Suppressor macrophage (primary cell): Measurements from ENCODE around the gene ZNRF4.
"Not testable (repeated sequence)": the region's sequence is repeated elsewhere in the genome, so short reads cannot be mapped to it uniquely, and the experiment has no call there.

Source experiments
- DNase-seq, 4 experiments: peaks; one replicate each; pipeline ENCODE4 v3.0.0-alpha.2; 2020 to 2022
- total RNA-seq, 17 experiments: gene quantifications; one replicate each; lab custom pipeline; 2026; ENCODE audit warnings: mixed read lengths in 6 of 17, inconsistent platforms in 3 of 17; lab: John Stamatoyannopoulos, UW

Gene ZNRF4, protein sequence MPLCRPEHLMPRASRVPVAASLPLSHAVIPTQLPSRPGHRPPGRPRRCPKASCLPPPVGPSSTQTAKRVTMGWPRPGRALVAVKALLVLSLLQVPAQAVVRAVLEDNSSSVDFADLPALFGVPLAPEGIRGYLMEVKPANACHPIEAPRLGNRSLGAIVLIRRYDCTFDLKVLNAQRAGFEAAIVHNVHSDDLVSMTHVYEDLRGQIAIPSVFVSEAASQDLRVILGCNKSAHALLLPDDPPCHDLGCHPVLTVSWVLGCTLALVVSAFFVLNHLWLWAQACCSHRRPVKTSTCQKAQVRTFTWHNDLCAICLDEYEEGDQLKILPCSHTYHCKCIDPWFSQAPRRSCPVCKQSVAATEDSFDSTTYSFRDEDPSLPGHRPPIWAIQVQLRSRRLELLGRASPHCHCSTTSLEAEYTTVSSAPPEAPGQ
- total RNA-seq: 0 to 0.33 (median 0) reads per million in 17 experiments

DNA sequence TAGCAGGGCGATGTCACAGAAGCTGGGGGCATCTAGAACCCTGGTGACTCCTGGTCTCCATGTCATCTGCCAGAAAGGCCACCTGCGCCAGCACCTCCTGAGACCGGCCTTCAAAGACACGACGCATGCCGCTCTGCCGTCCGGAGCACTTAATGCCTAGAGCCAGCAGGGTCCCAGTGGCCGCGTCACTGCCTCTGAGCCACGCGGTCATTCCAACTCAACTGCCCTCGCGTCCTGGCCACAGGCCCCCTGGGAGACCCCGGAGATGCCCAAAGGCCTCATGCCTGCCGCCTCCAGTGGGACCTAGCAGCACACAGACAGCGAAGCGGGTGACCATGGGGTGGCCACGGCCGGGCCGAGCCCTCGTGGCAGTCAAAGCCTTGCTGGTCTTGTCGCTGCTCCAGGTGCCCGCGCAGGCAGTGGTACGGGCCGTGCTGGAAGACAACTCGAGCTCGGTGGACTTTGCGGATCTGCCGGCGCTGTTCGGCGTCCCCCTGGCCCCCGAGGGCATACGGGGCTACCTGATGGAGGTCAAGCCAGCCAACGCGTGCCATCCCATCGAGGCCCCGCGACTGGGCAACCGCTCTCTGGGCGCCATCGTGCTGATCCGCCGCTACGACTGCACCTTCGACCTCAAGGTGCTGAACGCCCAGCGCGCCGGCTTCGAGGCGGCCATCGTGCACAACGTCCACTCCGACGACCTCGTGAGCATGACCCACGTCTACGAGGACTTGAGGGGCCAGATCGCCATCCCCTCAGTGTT is at the start of gene ZNRF4:
Gene ZNRF4, plus strand, starts transcription at position 51 of the 763 bp plus-strand sequence. Its CDS starts 75 bp downstream, at position 126.
- DNase-seq: no peak

DNA sequence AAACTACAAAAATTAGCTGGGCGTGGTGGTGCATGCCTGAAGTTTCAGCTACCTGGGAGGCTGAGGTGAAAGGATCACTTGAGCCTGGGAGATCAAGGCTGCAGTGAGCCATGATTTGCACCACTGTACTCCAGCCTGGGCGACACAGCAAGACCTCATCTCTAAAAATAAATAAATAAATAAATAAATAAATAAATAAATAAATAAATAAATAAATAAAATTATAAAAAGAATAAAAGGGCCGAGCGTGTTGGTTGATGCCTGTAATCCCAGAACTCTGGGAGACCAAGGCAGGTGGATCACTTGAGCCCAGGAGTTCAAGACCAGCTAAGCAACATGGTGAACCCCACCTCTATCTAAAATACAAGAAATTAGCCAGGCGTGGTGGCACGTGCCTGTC is 49.0 kb upstream of the ZNRF4 start:
- not testable (repeated sequence) for DNase-seq

DNA sequence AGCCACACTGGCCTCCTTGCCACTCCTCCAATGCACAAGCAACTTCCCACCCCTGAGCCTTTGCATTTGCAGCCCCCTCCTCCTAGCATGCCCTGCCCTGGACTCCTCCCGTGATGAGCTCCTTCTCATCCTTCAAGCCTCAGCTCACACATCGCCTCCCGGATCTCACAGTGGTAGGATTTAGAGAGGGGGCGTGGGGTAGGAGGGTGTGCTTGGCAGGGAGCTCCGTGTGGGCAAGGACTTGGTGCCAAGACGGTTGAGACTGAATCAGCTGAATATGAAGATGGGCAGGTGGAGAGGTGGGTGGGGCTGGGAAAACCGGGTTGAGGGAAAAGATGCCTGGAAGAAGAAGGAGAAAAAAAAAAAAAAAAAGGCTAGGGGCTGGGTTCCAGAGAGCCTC is 48.4 kb upstream of the ZNRF4 start:
- DNase-seq: no peak

DNA sequence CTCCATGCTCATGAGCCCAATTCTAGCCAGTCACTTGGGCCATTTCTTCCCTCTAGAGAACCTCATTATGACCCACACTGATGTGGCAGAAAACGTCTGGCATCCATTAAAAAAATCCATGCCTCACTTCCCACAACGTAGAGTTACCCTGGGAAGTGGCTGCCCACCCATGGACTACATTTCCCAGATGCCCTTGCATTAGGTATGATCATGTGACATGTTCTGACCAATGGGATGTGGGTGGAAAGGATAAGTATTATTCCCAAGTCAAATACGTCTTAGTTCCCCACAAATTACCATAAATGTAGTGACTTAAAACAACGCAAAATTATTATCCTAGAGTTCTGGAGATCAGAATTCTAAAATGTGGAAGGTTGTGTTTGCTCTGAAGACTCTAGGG is 47.9 kb upstream of the ZNRF4 start:
- DNase-seq: no peak

DNA sequence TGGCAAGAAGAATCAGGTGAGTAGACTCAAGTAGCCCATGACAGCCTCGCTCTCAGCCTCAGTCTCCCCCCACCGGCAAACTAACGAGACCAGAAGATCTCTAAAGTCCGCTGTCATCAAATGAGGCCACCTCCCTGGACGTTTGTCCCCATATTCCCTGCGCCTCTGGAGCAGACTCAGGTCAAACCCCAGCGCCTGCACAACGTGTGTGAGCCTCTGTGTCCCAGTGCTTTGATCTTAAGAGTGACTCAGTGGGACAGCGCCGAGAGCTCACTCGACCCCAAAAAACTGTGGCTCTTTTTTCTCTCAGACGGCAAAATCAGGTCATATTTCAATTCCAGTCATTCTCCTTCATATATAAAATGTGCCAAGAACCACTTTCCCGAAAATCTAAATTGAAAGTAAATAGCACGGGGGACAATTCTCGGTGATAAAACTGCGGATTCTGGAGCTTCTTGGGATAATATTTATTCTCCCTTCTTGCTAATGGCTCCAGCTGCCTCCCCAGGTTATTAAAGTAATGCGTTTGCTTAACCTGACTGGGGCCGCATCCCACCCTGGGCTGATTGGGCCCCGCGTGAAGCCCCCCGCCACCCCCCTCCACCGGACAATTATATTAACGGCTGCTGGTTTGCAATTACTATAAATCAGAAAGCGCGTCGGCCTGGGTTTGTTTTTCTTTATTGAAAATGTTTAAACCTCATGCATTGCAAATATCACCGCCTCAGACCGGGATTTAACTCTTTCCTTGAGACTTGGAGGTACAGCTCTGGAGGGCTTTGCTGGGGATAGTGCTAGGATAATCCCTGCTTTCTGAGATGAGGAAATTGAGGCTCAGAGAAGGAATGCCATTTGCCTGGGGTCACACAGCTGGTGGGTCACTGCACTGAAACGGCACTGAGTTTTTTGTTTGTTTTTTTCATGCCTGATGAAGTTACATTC is 37.5 kb upstream of the ZNRF4 start:
- no peak for DNase-seq

DNA sequence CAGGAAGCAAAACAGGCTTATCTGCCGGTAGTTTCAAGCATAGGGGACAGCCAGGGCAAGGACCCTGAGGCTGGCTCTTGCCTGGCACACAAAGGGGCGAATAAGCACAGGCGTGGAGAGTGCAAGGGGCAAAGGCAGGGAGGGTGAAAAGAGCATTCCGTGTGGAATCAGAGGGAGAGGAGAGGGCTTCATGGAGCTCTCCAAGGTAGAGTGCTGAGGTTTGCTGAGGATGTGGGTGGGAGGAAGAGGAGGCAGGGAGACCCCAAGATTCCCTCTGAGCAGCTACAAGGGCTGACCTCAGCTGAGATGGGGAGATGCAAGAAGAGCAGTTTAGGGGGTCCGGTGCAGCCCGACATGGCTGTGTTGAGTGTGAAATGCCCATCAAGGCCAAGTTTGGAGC is 36.5 kb upstream of the ZNRF4 start:
- DNase-seq: no peak

DNA sequence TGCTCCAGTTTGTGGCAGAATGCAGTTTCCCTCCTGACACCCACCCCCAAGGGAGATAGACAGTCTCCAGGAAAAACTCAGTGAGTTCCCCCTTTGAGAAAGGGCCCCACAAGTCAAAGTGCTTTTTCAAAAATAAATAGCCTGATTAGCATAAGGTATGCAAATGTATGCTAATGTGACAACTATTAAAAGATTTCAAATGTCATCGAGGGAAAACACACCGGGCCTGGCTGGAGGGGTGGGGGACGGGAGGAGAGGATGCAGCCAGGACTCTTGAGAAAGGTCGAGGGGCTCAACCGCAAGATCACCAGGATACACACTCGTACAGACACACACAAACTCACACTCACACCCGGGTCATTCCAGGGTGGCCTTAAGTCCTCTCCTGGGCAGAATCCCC is 34.3 kb upstream of the ZNRF4 start:
- DNase-seq: no peak

DNA sequence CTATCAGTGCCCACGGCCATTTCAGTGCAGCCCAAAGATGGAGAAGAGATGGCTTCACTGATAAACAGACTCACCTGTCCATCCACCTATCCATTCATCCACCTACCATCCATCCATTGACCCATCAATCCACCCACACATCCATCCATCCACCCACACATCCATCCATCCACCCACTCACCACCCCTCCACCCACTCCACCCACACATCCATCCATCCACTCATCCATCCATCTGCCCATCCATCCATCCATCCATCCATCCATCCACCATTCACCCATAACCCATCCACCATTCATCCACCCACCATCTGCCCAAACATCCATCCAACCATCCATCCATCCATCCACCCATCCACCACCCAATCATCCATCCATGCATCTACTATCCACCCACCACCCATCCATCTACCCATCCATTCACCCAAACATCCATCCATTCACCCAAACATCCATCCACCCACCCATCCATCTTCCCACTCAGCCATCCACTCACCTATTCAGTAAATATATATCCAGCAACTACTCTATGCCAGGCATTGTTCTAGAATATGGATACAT is 31.6 kb upstream of the ZNRF4 start:
- DNase-seq: no peak

DNA sequence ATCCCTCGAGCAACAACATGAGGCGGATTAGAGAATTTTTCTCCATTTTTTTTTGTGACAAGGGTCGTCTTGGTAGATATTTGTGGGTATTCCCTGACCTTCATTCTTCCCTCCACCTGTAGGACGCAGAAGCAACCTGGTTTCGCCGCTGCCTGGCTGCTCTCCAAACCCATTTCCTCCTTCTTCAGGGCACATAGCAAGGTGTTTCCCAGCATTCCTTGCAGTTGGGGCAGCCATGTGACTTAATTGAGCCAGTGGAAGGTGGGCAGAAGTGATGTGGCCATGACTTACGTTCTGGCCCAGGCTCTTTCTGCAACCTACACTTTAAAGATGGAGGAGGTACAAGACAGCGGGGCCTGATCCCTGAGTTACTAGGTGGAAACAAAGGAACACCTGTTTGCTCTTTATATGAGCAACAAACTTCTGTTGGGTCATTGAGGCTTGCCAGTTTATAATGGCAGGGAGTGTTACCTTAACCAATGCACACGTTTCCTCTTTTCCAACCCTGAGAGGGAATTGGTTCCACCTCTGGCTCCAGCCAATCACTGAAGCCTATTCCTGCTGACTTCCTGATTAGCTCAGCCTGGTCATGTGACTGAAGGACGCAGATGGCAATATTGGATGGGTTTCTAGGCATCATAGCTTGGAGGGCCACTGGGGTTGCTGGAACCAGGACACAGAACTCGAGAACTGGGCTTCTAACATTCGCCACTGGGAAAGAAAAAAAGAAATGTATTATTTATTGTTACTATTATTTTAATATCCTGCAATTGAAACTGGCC is 30.8 kb upstream of the ZNRF4 start:
- DNase-seq: no peak

DNA sequence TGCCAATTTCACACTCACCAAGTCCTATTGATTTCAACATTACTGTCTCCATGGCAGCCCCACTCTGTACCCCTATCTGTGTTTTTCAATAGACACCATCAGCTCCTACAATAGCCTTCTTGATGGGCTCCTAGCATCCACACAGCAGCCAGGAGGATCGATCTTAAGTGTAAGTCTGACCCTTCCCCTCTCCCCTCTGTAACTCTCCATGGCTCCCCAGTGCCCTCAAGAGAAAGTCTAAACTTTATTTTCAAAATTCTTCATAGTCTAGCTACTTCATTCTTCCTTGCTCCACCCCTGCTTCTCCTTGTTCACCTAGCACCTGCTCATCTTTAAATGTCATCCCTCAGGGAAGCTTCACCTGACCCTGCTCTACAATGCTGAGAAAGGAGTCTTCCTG is 30.0 kb upstream of the ZNRF4 start:
- DNase-seq: no peak

DNA sequence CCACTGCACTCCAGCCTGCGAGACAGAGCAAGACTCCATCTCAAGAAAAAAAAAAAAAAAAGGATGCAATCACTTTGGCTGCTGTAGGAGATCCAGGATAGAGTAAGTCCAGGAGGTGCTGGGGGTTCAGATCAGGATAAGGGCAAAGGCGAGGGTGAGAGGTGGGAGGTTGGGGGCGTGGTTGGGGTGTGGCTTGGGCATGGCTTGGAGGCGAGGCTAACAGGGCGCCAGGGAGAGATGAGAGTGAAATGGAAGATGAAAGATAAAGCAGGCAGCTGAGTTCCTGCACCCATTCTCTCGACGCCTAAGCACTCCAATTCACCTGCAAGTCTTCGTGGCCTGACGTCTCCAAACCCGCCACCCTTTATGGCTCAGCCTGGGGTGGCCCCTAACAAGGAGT is 25.0 kb upstream of the ZNRF4 start:
- no peak for DNase-seq

DNA sequence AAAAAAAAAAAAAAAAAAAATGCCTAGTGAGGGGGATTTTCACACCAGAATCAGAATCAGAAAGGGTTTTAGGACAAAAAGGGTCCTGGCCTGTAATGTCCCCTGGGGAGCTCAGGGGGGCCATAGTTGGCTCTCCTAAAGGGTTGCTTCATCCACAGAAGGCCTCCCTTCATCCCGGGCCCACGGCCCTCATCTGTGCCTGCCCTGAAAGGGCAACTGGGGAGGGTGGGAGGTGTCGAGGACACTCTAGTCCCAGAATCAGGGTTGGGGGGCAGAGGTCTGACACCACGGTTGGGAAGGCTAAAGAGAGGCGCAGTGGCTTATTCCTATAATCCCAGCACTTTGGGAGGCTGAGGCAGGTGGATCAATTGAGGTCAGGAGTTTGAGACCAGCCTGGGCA is 22.5 kb upstream of the ZNRF4 start:
- no peak for DNase-seq

DNA sequence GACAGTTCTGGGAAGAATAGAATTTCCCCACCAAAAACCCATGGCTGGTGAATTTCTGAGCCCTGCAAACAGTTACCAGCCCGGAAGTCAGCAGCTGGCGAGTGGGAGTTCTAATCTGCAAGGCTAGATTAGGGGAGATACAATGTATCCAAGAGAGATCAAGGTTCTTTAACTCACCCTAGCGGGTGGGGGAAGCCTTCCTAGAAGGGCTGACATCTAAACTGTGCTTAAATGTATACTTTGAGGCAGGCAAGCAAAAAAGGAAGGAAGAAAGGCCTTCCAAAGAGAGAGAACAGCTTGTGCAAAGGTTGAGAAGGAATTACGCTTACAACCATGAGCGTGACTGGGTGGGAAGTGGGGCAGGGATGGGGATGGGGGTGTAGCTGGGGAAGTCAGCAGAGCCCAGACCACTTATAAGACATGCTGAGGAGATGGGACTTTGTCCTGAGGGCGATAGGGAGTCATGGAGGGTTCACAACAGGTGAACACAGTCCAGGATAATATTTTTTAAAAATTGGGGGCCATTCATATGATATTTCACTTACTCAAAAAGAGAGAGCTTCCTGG is 20.8 kb upstream of the ZNRF4 start:
- peak in 1 of 4 experiments; percentile 7 for DNase-seq

DNA sequence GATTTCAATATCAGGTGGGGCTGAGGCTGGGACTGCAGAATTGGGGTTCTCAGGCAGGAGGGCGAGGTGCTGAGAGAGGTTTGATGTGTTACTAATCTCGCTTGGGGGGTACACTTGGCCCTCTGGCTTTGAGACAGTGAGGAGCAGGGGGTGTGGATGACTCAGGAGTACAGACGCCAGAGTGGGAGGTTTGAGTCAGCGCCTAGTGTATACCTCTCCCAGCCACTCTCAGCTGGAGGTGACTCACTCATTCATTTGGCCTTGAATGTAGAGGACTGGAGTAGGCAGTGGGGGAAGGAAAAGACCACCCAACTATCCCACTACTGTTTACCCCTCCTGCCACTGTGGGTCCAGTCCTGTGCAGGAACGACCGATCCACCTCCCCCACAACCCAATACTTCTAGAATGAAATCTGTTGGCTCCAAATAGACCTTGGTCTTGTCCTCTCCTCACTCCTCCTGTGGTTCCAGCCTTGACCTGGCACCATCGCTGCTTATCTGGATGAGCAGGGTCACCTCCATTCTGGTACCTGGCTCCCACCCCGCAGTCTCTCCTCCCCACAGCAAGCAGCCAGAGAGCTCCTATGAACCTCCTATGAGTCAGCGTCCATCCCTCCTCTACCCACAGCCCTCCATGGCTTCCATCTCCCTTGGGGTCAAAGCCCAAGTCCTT is 20.1 kb upstream of the ZNRF4 start:
- DNase-seq: peak; percentile 5 to 43 (median 31)

DNA sequence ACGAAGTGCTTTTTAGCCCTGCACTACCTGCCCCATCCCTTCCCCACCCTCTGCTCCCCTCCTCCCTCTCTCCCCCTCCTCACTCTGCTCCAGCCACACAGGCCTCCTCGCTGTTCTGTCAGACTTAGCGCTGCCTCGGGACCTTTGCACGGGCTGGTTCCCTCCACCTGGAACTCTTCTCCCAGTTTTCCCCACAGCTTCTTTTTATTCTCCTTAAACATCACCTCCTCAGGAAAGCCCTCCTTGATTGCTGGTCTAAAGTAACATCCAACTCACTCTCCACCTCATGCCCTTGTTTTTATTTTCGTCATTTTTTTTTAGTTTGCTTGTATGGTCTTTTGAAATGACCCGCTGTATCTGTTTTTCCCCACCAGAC is 19.6 kb upstream of the ZNRF4 start:
- no peak for DNase-seq

DNA sequence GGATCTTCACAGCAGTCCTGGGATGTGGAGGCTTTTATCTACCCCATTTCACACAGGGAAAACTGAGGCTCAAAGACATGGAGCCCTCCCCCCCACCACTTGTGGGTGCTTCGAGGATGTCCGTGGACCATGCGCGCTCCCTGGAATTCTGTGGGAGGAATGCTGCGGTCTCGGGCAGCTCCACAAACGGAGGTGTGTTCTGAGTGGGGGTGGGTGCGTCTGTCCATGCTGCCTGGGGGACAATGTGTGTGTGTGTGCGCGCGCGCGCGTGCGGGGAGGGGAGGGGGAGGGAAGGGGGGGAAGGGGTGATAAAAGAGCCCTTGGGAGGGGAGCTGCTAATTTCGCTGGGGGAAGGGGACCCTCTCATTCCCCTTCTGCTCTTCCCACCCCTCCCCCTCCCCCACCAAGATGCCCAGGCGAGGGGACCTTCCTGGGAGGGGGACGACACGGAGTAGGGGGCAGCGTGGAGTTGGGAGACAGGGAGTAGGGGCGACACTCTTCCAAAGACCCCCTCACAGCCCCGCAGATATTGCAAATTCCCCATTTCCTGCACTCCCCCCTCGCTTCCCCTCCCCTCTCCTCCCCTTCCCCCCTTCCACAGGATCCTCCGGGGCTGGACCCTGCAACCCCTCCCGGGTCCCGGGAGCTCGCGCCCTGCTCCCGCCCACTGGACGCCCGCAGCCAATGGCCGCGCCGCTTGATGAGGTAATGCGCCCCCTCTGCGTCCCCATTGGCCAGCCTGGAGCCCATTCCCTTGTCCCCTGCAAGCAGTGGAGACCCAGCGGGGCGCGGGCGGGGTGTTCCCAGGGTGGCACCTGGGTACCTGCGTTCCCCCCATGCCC is 18.9 kb upstream of the ZNRF4 start:
- no peak for DNase-seq

DNA sequence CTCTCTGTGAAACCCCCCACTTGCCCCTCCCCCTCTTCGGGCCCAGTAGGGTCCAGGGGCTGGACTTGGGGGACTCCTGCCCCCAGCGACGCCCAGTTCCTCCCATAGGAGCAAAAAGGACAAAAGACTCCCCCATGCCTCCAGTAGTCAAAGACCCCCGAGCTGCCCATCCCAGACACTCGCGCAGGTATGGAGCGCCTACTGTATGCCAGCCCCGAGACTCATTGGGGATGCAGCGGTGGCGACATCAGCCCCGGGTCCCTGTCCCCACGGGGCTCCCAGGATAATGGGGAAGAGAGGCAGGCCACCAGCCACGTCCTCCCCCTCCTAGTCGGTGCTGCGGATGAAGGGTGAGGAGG is 18.3 kb upstream of the ZNRF4 start:
- no peak for DNase-seq

DNA sequence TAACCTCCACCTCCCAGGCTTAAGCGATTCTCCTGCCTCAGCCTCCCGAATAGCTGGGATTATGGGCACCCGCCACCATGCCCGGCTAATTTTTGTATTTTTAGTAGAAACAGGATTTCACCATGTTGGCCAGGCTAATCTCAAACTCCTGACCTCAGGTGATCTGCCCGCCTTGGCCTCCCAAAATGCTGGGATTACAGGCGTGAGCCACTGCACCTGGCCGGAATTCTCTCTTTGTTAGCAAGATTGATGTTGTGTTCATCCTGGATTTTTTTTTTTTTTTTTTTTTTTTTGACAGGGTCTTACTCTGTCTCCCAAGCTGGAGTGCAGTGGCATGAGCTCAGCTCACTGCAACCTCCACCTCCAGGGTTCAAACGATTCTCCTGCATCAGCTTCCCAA is 16.5 kb upstream of the ZNRF4 start:
- DNase-seq: not testable (repeated sequence)

DNA sequence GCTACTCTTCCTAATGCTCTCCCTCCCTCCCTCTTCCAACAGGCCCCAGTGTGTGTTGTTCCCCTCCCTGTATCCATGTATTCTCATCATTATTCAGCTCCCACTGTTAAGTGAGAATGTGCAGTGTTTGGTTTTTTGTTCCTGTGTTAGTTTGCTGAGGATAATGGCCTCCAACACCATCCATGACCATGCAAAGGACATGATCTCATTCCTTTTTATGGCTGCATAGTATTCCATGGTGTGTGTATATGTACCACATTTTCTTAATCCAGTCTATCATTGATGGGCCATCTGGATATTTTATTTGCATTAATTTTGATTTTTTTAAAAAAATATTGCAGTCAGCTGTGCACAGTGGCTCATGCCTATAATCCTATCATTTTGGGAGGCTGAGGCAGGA is 15.8 kb upstream of the ZNRF4 start:
- DNase-seq: no peak

DNA sequence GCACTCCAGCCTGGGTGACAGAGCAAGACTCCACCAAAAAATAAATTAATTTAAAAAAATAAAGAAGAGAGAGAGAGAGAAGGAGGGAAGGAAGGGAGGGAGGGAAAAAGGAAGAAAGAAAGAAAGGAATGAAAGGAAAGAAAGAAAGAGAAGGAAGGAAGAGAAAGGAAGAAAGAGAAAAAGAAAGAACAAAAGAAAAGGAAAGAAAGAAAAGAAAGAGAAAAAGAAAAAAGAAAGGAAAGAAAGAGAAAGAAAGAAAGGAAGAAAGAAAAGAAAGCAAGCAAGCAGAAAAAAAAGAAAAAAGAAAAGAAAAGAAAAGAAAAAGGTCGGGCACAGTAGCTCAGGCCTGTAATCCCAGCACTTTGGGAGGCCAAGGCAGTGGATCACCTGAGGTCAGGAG is 14.9 kb upstream of the ZNRF4 start:
- DNase-seq: no peak
